Nucleus accumbens (tissue), 56 donors: ENCODE results near the gene DNAH3.

Experiments
- DNase-seq, 56 donors: peaks; one replicate each; lab custom pipeline; 2025; lab: John Stamatoyannopoulos, UW

The DNAH3 gene

DNA sequence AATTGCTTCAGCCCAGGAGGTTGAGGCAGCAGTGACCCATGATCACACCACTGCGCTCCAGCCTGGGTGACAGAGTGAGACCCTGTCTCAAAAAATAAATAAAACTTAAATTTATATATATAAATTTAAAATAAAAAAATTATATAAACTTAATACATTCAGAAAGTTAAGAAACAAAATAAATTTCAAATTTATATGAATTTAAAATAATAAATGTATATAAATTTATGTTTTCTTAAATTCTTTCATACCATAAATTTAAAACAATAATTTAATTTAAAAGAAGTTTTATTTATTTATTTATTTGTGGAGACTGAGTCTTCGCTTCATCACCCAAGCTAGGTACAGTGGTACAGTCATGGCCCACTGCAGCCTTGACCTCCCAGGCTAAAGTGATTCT is 229.8 kb downstream of the DNAH3 start:
- DNase-seq: no peak

GRCh38 chr16:20920091-20920490 is 230.6 kb downstream of the DNAH3 start:
- no peak for DNase-seq

DNA sequence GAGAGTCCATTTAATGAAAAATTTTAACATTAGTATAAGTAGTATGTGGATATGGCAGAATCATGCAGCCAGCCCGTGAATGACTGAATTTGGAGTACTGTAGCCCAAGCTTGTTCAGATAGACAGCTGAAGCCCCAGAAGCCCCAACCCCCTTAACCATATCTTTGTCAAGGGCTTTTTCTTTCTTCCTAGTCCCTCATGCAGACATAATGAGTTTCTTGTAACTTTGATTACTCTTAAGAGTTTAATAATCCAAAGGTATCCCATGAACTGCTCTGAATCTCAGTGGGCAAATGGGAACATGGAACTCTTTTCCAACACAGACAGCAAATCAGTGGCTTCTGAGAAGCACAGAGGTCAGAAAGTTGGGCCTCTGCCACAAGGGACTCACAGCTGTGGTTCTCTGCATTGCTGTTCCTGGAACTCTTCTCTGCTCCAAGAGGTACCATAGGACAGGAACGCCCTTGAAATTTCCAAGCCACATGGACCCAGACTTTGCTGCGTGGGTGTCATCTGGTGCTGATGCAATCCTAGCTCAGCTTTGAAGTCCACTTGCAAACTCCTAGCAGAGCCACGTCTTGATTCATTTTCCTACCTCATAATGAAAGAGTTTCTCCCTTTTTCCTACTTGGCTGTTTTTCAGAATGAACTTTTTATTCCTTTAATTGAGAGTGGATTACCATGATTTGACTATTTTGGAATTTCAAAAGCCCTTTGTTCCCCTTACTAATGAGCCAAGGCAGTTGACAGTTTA is 232.0 kb downstream of the DNAH3 start:
- peak in 1 of 56 donors; percentile 14 for DNase-seq

GRCh38 chr16:20916942-20917341 is 233.7 kb downstream of the DNAH3 start:
- no peak for DNase-seq

DNA sequence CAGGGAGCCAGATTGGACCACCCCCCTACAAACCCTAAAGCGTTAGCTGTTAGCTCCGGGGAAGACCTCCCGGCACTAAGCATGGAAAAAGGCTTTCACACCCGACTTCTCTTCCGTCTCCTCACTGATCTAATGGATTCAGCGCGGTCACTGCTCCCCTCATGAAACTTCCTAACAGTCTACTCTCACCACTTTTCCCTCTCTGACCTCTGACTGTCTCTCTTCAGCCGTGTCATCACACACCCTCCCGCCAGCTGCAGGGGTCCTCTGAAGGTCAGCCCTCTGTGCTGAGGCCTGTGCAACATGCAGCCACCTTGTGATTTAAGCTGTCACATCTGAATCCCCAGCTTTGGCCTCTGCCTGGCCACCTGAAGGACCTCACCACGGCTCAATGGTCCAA is 234.4 kb downstream of the DNAH3 start:
- DNase-seq: no peak

- DNase-seq: no peak
Observed at GRCh38 chr16:20911361-20911760, 239.3 kb downstream of the DNAH3 start.

DNA sequence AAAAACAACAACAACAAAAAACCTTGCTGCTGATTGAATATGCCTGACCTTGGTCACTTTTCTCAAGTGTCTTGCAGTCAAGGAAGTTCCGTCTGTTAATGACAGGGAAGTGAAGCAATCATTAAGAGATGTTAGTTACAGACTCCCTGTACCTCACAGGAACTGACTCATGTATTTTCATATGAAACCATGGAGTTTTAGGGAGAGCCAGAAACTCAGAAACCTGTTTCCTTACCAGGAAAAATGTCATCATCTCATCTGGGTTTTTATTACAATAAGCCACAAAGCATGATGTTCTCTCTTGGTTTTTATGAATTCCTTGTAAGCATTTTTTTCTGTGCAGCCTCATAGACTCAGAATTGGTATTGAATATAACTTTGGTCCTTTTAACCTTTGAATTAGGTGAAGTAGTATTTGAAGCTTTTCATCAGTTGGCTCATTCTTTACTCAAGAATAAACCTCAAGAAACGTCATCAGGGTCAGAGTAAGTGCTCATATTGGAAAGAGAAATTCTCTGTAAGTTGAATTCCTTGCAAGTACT is 239.8 kb downstream of the DNAH3 start:
- no peak for DNase-seq

GRCh38 chr16:20906341-20907255 is 244.0 kb downstream of the DNAH3 start:
- no peak for DNase-seq

GRCh38 chr16:20905576-20905975 is 245.1 kb downstream of the DNAH3 start:
- DNase-seq: no peak

- DNase-seq: no peak
Observed at GRCh38 chr16:20904507-20905081, 246.1 kb downstream of the DNAH3 start.

- no peak for DNase-seq
Observed at GRCh38 chr16:20903899-20904506, 246.6 kb downstream of the DNAH3 start.

DNA sequence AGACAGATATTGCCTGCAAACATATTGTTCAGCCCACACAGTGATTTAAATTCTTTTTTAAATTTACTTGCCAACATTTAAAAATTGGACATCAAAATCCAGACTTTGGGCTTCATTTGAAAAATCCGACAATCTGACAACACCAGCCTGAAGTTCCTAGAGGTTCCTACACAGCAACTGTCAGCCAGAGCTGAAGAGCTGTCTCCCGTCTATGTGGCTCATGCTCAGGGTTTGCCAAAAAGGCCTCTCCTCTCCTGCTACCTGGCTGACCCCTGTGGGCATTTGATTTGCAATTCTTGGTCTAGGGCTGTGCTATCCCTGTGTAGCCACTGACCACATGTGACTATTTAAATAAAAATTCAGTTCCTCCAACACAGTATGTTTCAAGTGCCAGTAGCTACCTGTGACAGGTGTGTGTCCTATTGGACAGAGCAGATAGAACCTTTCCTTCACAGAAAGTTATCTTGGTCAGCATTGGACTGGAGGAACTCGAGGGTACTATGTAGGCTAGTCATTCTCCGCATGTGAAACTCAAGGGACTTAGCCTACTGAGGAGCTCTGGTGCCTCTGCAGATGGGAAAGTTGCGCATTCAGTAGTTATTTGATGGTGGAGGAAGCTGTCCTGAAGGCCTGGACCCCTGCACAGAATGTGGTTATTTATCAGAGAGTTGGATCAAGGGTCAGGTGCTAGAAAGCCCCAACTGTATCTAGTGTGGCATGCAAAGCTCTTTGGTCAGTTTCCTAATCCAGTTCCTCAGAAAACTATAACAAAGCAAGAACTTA is 247.3 kb downstream of the DNAH3 start:
- no peak for DNase-seq

- DNase-seq: no peak
Observed at GRCh38 chr16:20902426-20902825, 248.2 kb downstream of the DNAH3 start.

DNA sequence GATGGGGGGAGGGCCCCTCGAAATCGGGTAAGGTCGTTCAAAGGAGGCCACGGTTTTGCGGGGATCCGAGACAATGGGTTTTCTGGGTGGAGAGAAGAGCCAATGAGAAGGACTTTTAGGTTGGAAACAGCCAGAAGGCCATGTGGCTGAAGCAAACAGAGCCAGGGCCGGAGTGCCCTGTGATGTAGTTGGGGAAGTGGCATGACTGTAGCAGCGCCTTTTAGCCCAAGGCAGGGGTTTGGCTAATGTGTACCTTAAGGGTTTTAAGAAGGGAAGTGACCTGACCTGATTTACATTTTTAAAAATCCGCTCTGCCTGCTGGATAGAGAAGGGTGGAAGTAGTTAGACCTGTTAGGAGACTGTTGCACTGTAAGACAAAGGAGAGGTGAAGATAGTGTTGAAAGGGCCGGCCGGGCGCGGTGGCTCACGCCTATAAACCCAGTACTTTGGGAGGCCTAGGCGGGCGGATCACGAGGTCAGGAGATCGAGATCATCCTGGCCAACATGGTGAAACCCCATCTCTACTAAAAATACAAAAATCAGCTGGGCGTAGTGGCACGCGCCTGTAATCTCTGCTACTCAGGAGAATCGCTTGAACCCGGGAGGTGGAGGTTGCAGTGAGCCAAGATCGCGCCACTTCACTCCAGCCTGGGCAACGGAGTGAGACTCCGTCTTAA is 249.1 kb downstream of the DNAH3 start:
- DNase-seq: peak in 41 of 56 donors; percentile 7 to 55 (median 36)

- DNase-seq: peak in 1 of 56 donors; percentile 58
Observed at GRCh38 chr16:20901068-20901435, 249.6 kb downstream of the DNAH3 start.

- peak; percentile 64 to 98 (median 95) for DNase-seq
Observed at GRCh38 chr16:20900299-20901067, 250.2 kb downstream of the DNAH3 start, which contains the start of the genes DCUN1D3 and LYRM1. Gene DCUN1D3 (minus strand): TSS chr16:20900358. CDS start chr16:20862538, 37,820 bp downstream. Gene LYRM1 (plus strand): TSS chr16:20900771. CDS start chr16:20915556, 14,785 bp downstream.

DNA sequence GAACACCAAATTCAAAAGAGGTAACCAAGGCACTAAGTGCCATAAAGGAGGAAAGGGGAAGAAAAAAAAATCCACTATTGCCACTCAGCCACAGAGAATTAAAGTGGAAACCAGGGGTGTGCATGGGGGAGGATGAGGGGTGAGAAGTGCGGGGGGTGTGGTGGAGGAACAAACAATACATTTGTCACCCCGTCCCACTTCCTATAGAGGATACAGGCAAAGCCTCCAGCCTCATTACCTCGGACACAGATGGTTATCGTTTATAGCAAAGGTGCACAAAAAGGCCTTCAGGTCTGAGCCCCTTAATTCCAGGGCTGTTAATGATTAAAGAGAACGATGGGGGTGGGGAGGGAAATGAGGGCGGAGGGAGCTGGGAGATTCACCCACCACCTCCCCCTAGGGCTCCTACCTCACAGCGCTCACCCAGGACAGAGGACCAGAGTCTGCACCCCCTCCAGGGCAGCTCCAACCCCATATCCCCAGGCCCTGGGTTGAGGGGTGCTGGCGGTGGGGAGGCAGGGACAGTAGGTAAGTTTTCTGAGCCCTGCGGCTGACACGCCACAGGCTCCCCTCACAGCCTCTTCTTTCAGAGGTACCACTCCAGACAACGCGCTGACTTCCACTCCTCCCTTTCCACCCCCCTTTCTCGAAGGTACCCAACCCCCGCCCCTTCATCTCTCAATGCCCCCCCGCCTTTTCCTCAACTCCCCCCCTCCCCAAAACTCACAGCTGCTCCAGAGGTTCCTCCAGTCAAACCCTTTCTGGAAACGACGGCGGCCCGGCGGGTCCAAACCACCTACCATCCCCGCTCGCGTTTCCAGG is 251.0 kb downstream of the DNAH3 start:
- peak in 15 of 56 donors; percentile 22 to 75 (median 56) for DNase-seq
